Liver (tissue), 3 donors: Measurements from ENCODE around the gene GOLGA8A.

Source experiments
- ATF3 ChIP-seq: IDR thresholded peaks from 2 replicates; pipeline ENCODE4 v1.6.1; 2016; ENCODE audit warnings: antibody characterized with exemption
- CTCF ChIP-seq: fragments of 150-350 bp; IDR thresholded peaks from 2 replicates; pipeline ENCODE4 v1.5.1; 2017; ENCODE audit warnings: improper control_type of control experiment, low read depth, low read length; ENCODE audit not compliant: missing input control
- GABPA ChIP-seq, 2 donors: IDR thresholded peaks in 1 of 2; conservative IDR thresholded peaks in 1 of 2; 2 replicates each; pipeline ENCODE4 v1.6.1; 2016; ENCODE audit warnings: antibody characterized with exemption in 2 of 2, mild to moderate bottlenecking in 1 of 2, moderate library complexity in 1 of 2
- MAX ChIP-seq: IDR thresholded peaks from 2 replicates; pipeline ENCODE4 v1.6.1; 2016; ENCODE audit warnings: antibody characterized with exemption
- REST ChIP-seq: IDR thresholded peaks from 2 replicates; pipeline ENCODE4 v1.6.1; 2016; ENCODE audit warnings: antibody characterized with exemption, mild to moderate bottlenecking
- TAF1 ChIP-seq: conservative IDR thresholded peaks from 2 replicates; pipeline ENCODE4 v1.6.1; 2016; ENCODE audit warnings: antibody characterized with exemption, mild to moderate bottlenecking
- YY1 ChIP-seq: IDR thresholded peaks from 2 replicates; pipeline ENCODE4 v1.6.1; 2016; ENCODE audit warnings: antibody characterized with exemption, mild to moderate bottlenecking
- donor health status: healthy.
- donor health status: healthy.

- TF ChIP-seq CTCF (no peak), MAX (no peak), REST (no peak), YY1 (no peak), GABPA (IDR thresholded peaks at IDR 0.05 in 1 of 2, conservative IDR thresholded peaks at IDR 0.05 in 1 of 2) (no peak), TAF1 (no peak), ATF3 (no peak)
Observed at GRCh38 chr15:34456658-34457057, 19.1 kb upstream of the GOLGA8A start.
